ENCODE measurements around the gene EMC6.

GRCh38 chr17:3695723-3696411, 27.3 kb downstream of the EMC6 start, which contains the start of gene P2RX5:
- TF ChIP-seq CTCF (IDR thresholded peaks at IDR 0.05) = no peak
- TF ChIP-seq POLR2A (IDR thresholded peaks at IDR 0.05) = no peak
